Left ventricle myocardium superior (tissue), 1 donor: ENCODE measurements around the gene HOXC4. TPM values are rescaled to one million over a fixed set of nuclear protein-coding genes. Genes with fewer than 3 reads are reported as not detected.

Source experiments
- ATAC-seq: fragments of 200-7000 bp; cut with Tn5 transposase; one replicate; pipeline ENCODE4 v1.9.1; 2020; ENCODE audit warnings: mild to moderate bottlenecking, moderate library complexity
- DNase-seq: peaks from one replicate; pipeline ENCODE4 v3.0.0-alpha.2; 2020
- intact Hi-C: fragments of 100-400 bp; cut with micrococcal nuclease; formaldehyde crosslinking; loops from one replicate; pipeline ENCODE4 v1.11.0; 2022
- total RNA-seq: library from RNA; stranded (reverse); fragmentation: NEBNext Ultra II Directional; extraction: Animal tissue kit (Norgen Biotek cat#: 25700); gene quantifications from one replicate; pipeline ENCODE4 v1.2.1, GENCODE V29; 2021
- donor health status: DM: no; HTN: yes; CAD: no; lungs with severe emphysema.

The HOXC4 gene
- total RNA-seq, 1 donor from 2014 or later = not detected

- DNase-seq (no peak), ATAC-seq (no peak)
- intact Hi-C loops = no loop called here
These were observed 27.9 kb upstream of the HOXC4 start for GRCh38 chr12:54025499-54026405.

GRCh38 chr12:54026640-54027441, 26.8 kb upstream of the HOXC4 start:
- intact Hi-C loops = no loop called here
- DNase-seq (no peak), ATAC-seq (no peak)

GRCh38 chr12:54027442-54027786, 26.2 kb upstream of the HOXC4 start:
- intact Hi-C loops = no loop called here
- DNase-seq = no peak
- no peak for ATAC-seq

- intact Hi-C loops = no loop called here
- DNase-seq (no peak), ATAC-seq (no peak)
These were observed 25.1 kb upstream of the HOXC4 start, which contains the start of gene HOXC6 for GRCh38 chr12:54028314-54029201. Gene HOXC6 (plus strand): TSS chr12:54028440. CDS start chr12:54028522, 82 bp downstream.

- ATAC-seq (no peak), DNase-seq (no peak)
- intact Hi-C loops = no loop called here
These were observed 23.9 kb upstream of the HOXC4 start for GRCh38 chr12:54029529-54030441.

GRCh38 chr12:54030442-54030801, 23.2 kb upstream of the HOXC4 start:
- ATAC-seq (no peak), DNase-seq (no peak)
- intact Hi-C loops = no loop called here

- no peak for ATAC-seq
- intact Hi-C loops = no loop called here
- no peak for DNase-seq
These were observed 22.7 kb upstream of the HOXC4 start for GRCh38 chr12:54030889-54031471.

- intact Hi-C loops = no loop called here
- DNase-seq (no peak), ATAC-seq (no peak)
These were observed 22.2 kb upstream of the HOXC4 start for GRCh38 chr12:54031480-54031879.

- DNase-seq = no peak
- intact Hi-C loops = no loop called here
- ATAC-seq = no peak
These were observed 21.5 kb upstream of the HOXC4 start for GRCh38 chr12:54032086-54032619.

- DNase-seq (peak; percentile 57), ATAC-seq (peak; percentile 47)
- intact Hi-C loops = no loop called here
These were observed 21.0 kb upstream of the HOXC4 start, which contains the start of gene HOXC5 for GRCh38 chr12:54032627-54033100. Gene HOXC5 (plus strand): TSS chr12:54033050. CDS start chr12:54033123, 73 bp downstream.

GRCh38 chr12:54033106-54033979, 20.3 kb upstream of the HOXC4 start:
- ATAC-seq (no peak), DNase-seq (no peak)
- intact Hi-C loops = no loop called here

- intact Hi-C loops = no loop called here
- DNase-seq (no peak), ATAC-seq (peak; percentile 36)
These were observed 19.5 kb upstream of the HOXC4 start for GRCh38 chr12:54033980-54034784.

- intact Hi-C loops = no loop called here
- DNase-seq (no peak), ATAC-seq (no peak)
These were observed 18.8 kb upstream of the HOXC4 start for GRCh38 chr12:54034785-54035310.

- DNase-seq (no peak), ATAC-seq (no peak)
- intact Hi-C loops = no loop called here
These were observed 17.9 kb upstream of the HOXC4 start for GRCh38 chr12:54035568-54036264.
